ENCODE results near the gene TSPAN18.

TSPAN18 gene

DNA sequence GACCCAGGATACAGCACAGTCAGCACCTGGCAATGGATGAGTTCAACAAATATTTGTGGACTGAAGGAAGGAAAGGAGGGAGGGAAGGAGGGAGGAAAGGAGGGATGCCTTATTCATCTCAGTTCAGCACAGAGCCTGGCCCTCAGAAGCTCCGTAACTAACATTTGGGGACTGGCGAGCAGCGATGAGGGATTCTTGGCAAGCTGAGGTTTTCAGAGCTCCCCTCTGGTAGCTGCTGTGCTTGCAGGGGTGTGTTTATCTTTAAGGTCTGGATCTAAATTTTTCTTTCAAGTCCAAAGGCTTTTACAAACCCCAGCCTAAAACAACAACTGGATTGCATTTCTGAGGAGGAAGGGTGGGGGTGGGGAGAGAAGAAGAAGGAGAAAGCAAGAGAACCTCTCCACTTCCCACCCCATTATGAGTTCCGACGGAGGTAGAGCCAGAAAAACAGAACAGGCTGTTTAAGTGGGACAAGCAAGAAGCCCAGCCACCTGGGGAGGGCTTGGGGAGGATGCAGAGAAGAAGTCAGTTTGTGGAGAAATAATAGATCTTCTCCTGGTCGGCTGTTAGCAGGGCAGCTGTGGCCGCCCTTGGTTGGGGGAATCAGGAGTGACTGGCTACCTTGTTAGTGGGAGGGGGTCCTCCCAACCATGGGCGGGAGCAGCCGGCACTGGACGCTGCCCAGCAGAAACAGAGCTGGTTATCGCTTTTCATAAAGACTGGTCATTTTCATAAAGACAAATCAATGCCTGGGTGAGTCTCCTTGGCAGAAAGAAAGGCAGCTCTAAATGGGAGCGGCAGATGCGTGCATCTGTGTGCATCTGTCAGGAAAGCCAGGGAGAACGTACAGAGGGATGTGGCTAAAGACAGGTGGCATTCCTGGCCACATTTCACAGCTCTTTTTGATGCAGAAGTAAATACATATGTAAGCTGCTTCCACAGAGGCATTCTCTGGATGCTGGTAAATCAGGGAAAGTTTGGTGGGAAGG, 78.0 kb downstream of the TSPAN18 start:
- no peak for DNase-seq

DNA sequence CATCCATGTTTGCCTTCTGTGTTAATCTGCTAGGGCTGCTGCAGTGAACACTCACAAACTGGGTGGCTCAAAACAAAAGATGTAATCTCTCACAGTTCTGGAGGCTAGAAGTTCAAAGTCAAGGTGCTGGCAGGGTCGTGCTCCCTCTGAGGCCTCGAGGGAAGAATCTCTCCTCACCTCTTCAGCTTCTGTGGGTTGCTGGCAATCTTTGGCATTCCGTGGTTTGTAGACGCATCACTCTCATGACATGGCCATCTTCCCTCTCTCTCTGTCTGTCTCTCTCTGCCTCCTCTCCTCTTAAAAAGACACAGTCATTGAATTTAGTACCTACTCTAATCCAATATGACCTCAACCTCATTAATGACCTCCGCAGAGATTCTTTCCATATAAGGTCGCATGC, 78.8 kb downstream of the TSPAN18 start:
- DNase-seq: no peak

DNA sequence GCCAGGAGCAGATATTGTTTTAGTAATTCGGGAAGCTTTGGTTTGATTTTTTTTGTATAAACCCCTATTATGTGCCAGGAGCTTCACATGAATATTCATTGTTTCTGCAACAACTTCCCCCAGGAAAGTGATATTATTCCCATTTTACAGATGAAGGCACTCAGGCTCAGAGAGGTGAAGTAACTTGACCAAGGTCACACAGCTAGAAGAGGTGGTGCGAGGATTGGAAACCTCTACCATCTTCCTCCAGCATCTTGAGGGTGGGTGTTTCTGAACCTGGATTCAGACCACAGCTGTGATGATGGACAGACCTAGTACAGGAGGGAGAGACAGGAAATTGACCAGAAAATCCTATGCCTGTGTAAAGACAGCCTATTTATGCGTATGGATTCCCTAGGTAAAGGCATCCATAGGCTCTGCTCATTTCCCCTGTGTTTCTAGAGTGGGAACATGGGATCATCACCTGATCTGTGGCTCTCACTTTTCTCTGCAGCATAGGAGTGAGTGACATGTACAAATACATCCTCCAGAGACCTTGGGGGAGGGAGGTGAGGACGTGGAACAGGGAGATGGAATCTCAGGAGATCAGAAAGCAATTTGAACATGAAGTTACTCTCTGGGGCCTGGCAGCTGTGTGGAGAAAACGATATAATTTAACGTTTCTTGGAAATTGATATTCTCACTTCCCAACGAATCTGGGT, 81.4 kb downstream of the TSPAN18 start:
- no peak for DNase-seq

DNA sequence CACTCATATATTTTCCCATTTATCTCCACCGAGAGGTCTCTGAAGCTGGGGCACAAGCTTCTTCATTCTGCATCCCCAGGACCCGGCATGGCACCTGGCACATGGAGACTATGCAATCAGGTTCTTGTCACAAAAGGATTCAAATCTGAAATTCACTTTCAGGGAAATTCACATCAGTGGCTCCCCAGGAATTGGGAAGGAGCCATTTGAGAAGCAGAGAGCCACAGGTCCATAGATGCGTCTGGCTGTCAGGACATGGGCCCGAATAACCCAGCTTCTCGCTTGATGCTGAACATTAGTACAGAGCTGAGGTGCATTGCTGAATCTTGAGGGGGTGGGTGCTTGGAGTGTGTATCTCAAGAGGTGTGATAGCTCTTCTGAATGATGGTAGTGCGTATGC, 82.5 kb downstream of the TSPAN18 start:
- DNase-seq: no peak

DNA sequence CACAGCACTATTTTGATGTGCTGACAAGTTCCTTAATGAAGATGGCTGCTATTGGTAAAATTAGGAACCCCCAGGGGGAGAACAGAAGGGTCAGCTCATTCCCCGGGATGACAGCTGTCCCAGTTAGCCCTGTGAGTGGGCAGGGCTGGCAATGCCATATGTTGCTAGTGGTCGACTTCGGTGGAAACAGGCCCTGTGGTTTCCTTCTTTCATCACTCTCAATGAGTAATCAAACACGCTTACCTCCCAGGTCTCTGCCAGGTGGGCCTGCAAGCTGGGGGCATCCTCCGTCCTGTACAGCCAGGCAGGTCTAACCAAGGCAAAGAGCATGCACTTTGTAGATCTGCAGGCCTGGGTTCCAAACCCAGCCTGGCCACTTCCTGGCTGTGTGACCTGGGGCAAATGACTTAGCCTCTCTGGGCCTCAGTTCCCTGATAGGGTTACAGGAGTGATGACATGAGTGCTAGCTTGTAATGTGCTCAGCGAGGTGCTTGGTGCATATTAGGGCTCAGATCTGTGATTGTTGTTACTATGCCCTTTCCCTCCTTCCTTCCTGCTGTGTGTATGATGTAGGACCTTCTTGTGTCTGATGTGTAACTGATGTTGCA, 85.2 kb downstream of the TSPAN18 start:
- peak; percentile 16 for DNase-seq

DNA sequence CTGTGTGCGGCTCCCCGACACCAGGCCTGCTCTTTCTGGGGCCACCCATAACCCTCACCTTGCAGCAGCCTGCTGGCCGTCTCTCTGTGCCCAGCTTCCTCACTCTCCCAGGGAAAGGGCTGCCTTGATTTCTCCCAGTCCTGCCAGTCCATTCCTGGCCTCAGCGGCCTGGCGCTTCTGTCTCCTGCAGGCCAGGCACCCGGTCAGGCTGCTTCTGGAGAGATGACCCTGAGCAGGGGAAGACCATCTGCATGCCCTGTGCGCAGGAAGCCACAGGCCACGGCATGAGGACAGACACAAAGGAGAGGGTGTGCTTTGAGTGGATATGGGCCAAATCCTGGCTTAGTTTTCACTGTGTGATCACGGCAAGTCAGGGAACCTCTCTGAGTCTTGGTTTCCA, 86.2 kb downstream of the TSPAN18 start:
- no peak for DNase-seq

DNA sequence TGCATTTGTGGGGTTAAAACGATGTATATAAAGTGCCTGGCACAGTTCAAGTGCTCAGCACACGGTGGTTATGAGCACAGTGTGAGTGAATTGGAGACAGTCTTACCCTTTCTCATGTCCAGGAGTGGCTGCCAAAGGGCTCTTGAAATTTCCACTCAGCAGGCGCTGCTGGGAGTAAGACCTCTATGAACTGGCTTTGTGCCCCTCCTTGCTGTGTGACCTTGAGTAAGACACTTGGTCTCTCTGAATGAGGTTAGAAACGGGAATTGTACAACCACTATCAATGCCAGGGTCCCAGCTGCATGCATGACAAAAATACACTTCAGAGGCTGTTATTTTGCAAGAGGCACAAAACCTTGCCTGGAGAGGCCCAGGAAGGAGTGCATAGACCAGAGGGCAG, 86.6 kb downstream of the TSPAN18 start:
- DNase-seq: no peak

DNA sequence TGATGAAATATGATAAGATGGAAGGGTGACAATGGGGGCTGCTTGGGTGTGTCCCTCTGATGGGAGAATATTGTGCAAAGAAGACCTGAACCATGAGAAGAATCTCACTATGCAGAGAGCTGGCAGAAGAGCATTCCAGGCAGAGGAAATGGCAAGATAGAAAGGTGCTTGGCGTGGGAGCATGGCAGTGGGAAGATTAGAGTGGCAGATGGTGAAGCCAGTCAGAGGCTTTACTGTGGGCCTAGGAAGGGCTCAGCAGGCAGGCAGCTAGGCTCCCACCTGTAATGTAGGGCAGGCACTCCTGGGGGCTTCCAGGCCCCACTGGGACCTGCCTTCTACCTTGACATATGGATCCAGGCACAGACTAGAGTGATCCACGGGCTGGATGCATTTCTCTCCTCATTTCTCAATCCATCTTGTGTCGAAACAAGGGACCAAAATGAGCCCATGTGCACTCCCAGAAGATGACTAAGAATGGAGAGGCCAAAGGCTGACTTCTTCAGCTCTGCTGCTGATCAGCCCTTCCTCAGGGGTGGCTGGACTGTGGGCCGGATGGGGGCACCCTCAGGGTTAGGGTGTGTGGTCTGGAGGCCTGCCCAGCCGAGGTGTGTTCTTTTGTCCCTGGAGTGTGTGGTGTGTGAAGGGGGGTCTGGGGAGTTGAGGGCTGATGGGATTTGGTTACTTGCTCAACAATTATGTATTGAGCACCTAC, 88.3 kb downstream of the TSPAN18 start:
- DNase-seq: peak; percentile 66

DNA sequence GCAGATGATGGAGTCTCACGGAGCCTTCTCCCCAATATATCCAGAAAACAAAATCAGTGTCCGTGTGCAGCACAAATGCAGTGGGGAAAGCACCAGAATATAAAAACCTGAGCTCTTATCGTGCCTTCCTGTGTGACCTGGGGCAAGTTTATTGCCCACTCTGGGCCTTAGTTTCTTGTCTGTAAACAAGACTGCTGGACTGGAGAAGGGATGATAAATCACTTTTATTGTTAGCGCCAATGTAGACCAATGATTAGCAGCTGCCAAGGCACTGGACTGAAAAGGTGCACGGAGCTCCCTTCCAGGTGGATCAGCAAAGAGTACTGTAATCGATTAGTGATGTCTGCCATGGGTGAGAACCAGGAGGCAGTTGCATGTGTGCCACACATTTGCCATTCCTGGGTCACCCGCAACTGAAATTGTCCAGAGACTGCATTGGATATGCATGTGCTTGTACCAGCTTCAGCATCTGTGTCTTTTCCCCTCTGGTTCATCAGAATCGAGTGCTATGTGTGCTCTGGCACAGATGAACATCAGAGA, 89.2 kb downstream of the TSPAN18 start:
- no peak for DNase-seq

DNA sequence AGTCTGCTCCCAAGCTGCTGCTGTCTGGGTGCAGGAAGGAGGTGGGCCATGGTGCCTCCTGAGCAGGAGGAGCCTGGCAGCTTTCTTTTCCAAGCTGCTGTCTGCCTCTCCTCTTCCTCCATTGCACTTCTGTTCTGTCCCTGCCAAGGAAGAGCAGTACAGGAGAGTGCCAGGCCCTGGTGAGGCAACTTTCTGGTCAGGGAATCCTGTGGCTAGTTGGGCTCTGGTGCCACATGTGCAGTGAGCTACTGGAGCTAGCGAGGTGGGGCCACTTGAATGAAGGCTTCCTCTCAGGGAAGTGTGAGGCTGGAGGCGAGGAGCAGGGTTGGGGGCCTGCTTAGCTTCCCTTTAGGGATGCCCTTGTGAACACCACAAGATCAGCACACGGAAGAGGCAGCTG, 90.0 kb downstream of the TSPAN18 start:
- DNase-seq: no peak

DNA sequence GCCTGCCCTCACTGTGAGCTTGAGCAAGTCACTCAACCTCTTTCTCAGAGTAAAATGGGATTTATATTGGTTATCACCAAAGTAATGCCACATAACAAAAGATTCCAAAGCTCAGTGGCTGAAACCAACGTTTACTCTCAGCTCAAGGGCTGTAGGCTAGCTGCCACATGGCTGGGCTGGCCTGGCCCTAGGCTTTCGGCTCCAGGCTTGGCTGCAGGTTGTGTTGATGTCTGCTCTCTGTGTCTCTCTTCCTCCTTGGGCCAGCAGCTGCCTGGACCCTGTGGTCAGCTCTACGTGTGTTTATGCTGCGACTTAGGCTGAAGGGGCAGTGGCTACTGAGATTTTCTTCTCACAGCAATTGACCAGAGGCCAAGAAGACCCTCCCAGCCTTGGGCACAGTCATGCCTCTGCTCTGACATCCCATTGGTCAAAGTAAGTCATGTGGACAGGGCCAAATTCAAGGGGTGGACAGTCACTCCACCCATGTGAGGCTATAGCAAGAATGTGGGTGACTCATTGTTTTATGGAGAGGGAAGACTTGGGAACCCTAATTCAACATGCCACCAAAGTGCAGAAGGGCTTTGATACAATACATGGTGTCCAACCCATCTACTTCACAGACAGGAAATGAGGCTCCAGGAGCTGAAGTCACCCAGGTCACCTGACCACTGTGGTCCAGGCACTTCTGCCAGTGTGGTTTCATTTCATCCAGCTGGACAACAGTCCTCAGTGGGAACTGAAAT, 90.6 kb downstream of the TSPAN18 start:
- DNase-seq: no peak

DNA sequence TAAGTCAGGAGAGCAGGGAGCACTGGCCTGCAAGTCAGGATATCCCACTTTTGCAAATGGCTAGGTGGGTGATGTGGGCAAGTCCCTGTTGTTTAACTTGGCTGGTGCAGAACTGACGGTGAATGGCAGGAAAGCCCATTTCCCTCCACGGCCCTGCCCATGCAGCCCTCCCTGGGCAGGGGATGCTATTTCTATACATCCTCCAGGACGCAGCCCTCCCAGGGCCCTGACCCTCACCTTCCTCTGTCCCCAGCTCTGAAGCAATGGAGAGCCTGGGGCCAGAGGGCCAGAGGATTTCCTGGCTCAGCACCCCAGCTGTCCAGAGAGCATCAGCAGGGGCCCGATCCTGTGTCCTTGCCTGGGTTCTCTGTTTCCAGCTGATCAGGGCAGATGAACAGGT, 91.3 kb downstream of the TSPAN18 start:
- no peak for DNase-seq

DNA sequence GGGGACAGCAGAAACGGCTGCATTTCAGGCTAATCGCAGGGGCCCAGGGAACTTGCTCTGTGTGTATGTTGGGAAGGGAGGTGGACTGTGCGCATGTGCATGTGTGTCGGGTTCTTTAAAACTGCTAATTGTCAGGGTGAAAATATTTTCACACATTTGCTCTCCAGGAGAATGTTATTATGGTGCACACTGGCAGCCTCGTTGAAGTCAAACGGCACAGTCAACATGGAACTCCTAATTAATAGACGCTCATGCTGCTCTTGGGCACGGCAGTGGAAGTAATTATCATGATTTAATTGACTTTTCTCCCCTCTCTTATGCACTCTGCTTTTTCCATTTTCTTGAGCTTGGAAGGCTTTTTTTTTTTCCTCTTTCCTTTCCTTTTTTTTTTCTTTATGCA, 92.6 kb downstream of the TSPAN18 start:
- no peak for DNase-seq

DNA sequence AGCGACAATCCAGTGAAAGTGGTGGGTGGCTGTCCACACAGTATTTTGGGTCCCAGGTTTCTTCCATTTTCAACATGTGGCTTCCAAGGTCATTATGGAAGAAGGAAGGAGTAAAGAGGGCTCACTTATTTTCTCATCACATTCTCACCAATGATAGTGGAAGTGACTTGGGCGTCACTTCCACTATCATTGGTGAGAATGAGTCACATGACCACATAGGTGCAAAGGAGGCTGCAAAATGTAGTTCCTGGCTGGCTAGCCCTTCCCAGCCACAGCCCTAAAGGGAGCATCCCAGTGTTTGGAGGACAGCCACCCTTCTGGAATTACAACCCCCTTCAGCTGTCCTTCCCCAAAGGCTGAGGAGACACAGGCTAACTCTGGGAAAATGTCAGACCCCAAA, 95.6 kb downstream of the TSPAN18 start:
- no peak for DNase-seq

DNA sequence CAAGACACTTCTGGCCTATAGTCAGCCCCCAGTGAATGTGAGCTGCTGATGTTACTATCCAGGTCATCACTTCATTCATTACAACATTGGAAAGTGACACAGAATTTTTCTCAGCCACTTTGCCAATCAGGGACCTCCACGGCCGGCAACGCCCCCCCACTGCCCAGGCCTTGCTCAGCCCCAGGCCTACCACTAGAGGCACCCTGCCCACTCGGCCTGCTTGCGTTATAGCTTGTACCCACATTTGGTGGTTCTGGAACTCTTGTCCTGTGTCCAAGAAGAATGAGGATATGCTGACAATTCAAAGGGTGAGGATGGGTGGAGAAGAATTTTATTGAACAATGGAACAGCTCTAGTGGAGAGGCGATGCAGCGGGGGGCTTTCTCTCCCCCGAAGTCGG, 96.2 kb downstream of the TSPAN18 start:
- peak; percentile 49 for DNase-seq

DNA sequence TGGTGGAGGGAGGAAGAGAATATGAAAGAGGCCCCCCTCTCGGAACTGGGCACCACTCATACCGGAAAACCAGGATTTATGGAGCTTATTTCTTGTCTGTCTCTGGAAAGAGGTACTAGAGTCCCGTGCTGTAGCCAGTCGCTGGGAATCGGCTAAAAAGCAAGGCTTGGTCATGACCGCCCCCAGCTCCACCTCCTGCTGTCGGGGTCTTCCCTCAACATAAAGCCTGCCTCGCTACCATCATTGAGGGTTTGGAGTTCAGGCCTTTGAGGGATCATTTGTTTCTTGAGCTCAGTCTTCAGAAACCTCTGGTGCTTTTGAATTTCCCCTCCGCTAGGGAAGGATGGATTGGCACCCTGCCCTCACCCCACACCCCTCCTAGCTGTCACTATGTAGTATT, 97.1 kb downstream of the TSPAN18 start:
- DNase-seq: no peak

DNA sequence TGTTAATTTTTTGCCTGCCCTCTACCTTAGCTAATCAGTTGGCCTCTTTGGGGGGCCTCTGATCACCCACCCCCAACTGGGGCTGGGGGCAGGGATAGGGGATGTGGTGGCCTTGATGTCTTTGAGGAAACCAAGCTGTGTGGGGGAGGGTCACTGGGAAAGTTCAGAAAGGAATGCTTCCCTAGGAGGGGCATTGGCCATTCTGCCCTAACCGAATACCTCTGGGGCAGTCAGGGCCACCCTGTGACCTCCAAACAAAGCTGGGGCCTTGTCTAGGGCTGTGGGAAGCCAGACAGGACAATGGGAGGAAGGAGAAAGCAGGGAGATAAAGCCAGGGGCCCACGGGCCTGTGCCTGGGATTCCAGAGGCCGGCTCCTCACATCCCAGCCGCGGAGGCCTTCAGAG, 97.5 kb downstream of the TSPAN18 start:
- DNase-seq: no peak

DNA sequence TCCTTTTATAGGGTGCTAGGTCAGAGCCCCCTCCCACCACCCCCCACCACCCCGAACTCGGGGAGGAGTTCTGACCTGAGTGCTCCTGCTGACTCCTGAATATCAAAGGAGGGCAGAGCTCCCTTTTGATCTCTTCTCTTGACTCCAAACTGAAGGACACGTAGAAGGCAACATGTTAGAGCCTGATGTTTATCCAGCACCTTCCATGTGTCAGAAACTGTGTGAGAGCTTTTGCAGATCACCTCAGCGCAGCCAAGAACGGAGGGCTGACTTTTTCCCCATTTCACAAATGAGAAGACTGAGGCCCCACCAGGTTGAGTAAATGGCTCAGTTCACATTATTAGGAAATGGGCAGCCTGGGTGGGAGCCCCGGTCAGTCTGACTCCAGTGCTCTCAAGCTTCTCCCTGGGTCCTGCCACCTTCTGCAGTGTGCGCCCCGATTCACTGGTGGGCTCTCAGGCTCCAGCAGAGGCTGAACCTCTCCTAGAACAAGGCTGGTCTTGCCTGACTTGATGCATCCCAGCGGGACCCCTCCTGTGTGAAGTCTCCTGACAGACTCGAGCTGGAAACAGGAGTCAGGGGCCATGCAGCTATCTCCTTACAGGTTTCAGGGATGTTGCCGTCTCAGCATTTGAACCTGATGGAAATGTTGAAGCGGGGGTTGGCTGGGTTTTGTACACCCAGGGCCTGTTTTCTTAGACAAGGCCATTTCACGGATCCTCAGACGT, 98.5 kb downstream of the TSPAN18 start:
- no peak for DNase-seq

DNA sequence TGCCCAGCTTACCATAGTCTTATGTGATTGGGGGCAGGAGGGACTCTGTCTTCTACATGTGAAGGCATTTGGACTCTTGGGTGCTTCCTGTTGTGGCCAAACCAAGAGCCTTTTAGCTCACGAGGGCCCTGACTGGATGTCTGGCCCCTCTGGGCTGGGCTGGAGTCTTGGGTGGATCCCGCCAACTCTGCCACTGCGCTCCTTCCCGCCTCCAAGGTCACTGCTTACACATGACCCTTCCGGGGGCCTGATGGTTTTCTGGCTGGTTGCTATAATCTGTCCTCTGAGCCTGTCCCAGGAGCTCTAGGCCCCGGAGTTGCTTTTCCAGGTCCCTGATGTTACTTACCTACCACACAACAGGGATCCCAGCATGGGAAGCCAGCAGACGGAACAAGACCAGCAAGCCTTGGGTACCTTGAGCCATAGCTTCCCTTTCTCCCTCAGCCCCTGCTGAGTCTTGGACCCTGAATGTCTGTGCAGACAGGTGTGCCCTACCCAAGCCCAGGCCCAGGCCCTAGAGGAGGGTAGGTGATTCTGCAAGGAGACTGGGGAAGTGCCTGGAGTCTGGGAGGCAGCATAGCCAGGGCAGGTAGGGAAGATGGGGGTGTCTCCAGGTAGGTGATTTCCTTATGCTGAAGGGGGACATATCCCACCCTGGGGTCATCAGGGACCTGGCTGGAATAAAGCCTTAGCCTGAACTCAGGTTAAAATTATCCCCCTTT, 100.3 kb downstream of the TSPAN18 start:
- no peak for DNase-seq

DNA sequence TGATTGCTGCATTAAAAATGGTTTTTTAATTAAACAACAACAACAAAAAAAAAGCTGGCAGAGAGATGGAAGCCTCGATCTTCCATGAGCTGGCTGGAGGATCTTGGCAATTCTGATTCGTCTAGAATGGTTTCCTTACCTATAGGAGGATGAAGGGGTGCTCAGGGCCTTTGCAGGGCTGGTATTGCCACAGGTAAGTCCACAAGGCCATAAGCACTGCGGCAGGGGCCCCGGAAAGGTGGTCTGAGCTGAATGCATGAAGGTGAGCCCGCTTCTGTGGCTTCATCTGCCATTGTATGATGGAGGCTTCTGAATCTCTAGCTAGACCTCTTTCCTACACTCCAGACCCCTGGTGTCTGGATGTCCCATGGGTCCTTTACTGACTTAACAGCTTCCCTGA, 101.5 kb downstream of the TSPAN18 start:
- DNase-seq: no peak

DNA sequence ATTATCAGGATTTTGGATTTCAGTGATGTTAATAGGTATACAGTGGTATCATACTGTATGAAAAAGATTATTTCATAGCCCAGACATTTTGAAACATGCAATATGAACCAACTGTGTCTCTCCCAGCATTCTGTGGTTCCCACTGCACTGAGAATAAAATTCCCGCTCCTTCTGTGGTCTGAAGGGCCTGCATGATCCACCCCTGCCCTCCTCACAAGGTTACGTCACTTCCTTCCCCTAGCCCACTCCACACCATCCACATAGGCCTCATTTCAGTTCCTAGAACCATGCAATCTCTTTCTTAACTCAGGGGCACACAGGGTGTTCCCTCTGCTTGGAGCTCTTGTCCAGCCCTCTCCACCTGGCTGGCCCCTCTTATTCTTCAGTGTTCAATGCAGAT, 103.1 kb downstream of the TSPAN18 start:
- DNase-seq: peak; percentile 12

Data from hematopoietic multipotent progenitor cell treated with erythropoietin and hydrocortisone succinate and interleukin-3 and kit ligand, for 4 days (in vitro differentiated cells).